IPS DF 4.7 (cell line): Measurements from ENCODE around the gene CAMK2N1.
"Not testable (repeated sequence)": the region's sequence is repeated elsewhere in the genome, so short reads cannot be mapped to it uniquely, and the experiment has no call there.

Source experiments
- DNase-seq: peaks from one replicate; pipeline ENCODE4 v3.0.0-alpha.2; 2013; ENCODE audit warnings: low spot score; ENCODE audit errors: extremely low read depth

The CAMK2N1 gene

DNA sequence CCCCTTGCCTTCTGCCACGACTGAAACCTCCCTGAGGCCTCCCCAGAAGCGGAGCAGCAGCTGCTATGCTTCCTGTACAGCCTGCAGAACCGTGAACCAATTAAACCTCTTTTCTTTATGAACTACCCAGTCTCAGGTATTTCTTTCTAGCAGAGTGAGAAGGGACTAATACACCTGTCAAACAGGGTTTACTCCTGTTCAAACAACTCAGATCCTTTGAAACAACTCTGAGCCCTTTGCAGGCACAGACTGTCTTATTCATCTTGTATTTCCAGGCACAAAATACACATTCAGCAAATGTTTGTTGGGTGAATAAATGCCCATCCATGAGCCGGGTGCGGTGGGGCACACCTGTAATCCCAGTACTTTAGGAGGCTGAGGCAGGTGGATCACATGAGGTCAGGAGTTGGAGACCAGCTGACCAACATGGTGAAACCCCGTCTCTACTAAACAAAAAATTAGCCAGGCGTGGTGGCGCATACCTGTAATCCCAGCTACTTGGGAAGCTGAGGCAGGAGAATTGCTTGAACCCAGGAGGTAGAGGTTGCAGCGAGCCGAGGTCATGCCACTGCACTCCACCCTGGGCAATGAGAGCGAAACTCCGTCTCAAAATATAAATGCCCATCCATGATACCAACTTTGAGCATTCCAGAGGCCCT is 10.8 kb upstream of the CAMK2N1 start:
- DNase-seq = not testable (repeated sequence)

GRCh38 chr1:20496241-20496661 is 10.2 kb upstream of the CAMK2N1 start:
- no peak for DNase-seq

GRCh38 chr1:20495661-20496060 is 9.7 kb upstream of the CAMK2N1 start:
- DNase-seq = no peak

GRCh38 chr1:20494609-20495311 is 8.8 kb upstream of the CAMK2N1 start:
- DNase-seq = no peak

DNA sequence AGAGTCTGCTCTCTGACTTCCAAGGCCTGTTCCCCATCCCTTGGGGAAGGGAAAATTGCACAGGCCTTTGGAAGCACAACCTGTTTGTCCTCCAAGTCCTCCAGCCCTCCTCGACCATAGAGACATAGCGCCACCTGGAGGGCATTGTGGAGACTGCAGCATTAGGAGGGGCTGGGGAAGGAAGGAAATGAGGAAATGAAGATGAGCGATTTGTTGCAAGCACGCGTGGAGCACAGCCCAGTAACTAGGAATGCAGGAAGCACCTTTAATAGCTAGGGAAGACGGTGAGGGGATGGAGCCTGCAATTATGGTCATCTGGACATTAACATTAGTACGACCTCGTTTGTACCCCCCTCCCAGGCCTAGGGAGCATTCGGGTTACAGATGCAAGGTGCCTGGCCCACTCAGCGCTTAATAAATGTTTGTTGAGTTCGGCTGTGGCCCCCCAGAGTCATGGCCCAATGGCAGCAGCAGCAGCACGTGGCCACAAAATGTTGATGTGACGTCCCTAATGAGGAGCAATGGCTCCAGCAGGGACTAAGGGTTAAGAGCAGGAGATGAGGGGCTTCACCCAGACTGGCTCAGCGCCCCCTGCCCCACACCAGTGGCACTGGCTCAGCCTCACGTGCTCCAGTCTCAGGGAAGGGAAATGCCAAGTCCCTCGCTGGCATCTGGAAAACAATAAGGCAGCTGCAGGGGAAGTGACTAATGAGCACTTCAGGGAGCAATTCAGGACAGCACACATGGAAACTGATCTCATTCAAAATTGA is 8.0 kb upstream of the CAMK2N1 start:
- no peak for DNase-seq

DNA sequence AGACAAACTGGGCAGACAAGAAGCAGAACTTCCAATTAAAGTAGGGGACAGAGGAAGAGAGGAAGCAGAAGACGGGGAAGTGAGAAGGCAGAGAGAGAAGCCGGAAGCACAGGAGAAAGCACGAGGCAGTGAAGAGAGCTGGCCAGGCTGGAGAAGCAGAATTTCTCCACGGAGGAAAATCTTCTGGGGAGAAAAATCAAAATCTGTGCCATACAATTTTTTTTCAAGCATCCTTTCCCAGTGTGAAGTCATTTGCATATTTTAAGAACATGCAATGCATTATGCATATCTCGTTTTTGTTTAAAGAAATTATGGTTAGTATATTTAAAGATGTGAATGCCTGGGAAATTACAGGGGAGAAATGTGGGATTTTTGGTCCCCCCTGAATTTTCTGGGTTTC is 7.3 kb upstream of the CAMK2N1 start:
- DNase-seq = no peak

DNA sequence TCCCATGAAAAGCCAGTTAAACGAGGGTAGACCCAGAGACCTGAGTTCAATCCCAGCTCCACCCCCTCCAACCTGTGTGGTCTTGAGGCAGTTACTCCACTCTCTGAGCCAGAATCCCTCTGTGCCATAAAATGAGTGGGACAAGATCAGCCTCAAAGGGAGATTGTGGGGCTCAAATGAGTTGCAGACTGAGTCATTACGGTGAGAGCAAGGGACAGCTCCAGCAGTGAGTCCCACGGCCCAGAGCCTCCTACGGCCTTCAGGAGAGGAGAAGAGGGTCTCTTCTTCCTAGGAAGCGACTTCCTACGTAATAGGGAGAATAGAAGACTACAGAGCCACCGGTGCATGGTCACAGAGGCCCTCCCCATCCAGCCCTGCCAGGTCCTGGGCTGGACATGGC is 6.7 kb upstream of the CAMK2N1 start:
- DNase-seq = no peak

- DNase-seq = no peak
These were observed 5.9 kb upstream of the CAMK2N1 start for GRCh38 chr1:20491866-20492265.

GRCh38 chr1:20491178-20491577 is 5.2 kb upstream of the CAMK2N1 start:
- no peak for DNase-seq

- no peak for DNase-seq
These were observed 1.2 kb upstream of the CAMK2N1 start for GRCh38 chr1:20487236-20487590.

DNA sequence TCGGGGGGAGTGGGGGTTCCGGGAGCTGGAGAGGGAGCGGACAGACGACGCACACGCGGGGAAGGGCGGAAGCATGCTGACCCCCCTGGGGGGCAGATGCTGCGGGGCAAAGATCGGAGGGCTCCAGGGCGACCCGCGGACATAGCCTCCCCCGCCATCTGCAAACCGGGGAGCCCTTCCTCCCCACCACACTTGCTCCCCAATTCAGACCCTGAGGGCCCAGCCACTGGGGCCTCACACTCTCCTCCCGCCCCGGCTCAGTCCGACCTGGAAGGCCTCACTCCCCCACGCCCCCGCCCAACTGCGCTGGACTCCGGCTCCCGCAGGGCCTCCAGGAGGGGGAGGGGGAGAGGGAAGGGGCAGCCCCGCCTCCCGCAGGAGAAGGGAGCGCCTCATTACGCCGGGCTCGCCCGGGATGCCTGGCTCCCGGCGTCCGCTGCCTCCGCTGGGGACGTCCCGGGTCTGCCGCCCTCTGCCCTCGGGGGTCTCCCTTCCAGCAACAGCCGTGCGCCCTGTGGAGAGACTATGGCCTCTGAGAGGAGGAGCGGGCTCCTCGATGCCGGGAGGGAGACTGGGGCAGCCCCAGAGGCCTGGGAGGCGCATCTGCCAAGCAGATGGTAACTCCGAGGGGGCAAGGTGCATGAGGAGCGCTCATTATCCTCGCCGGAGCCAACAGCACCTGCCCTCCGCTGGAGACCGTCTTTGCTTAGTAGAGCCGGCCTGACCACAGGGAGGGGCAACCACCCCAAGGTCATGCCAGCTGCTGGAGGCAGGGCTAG is 636 bp upstream of the CAMK2N1 start:
- DNase-seq = no peak

GRCh38 chr1:20484519-20485462 is 1.2 kb downstream of the CAMK2N1 start:
- no peak for DNase-seq

- DNase-seq = no peak
These were observed 2.0 kb downstream of the CAMK2N1 start for GRCh38 chr1:20483833-20484518.

DNA sequence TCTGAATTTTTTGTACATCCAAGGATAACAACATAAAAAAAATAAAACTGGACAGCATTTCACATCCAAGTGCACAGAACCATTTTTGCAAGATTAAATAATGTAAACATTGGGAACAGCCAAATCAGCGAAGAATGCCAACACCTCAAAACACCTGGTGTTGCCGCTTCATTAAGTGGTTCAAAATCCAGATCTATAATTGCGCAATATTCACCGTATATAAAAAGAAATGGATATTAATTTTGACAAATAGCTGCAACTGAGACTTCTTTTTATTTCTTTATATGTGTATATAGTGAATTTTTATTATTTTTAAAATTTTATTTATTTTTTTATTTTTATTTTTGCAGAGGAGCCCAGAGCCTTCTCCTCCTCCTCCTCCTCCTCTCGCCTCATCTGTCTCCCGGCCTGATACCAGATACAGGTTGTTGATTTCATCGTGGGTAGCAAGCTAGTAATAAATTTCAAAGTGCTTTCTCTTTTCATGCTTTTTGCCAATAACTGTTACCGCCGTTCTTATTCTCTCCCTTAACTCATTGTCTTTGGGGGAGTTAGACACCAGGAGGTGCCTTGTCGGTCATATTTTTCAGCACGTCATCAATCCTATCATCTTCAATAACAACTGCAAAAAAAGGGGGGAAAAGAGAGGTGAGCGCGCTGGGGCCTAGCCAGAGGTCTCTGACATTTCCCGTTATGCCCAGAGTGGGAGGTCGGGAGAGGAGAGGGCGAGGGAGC is 2.7 kb downstream of the CAMK2N1 start:
- no peak for DNase-seq

- DNase-seq = no peak
These were observed 4.1 kb downstream of the CAMK2N1 start for GRCh38 chr1:20481643-20482498.

DNA sequence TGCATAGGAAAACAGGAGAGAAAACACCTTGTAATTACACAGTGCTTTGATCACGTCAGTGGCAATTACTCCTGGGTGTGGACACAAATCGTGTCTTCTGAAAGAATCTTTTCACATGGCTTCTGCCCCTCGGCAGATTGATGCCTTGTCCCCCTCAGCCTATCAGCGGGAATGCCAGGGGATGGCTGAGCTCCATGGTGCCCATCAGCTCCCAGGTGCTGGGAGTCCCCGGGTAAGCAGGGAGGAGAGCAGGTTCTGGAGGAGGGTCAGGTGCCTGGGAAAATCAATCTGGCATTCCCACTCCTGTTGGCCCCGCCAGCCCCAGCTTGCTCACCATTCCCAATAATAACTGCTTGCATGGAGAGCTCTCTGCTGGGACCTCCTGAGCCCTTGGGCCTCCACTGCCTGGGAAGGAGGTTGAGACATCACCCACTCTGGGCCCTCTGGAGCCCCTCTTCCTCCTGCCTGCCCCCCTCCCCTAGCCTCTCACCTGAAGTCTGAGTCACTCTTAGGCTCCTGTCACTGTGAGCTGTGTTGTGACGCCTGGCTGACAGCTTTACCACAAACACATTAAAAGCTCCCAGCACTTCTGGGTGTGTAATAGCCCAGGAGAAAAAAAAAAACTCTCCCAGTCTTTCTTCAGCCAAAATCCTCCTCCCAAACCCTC is 4.9 kb downstream of the CAMK2N1 start:
- no peak for DNase-seq

GRCh38 chr1:20480243-20480944 is 5.6 kb downstream of the CAMK2N1 start:
- DNase-seq = no peak
